ENCODE data around the gene CDK14. TPM values are rescaled to one million over a fixed set of nuclear protein-coding genes. Genes with fewer than 3 reads are reported as not detected.
A peak's percentile ranks its signal among the peaks of the same experiment; 100 is the strongest.

The CDK14 gene
- total RNA-seq, 1 donor = 44.8 TPM

- DNase-seq (ENCODE audit: low read depth) = peak; percentile 70
- no peak overlapping the region for H3K4me3 ChIP-seq (ENCODE audit: low read depth, low read length)
- no peak for TF ChIP-seq CTCF (IDR thresholded peaks at IDR 0.05; ENCODE audit: insufficient read depth, low read length)
These were observed 502.4 kb downstream of the CDK14 start for GRCh38 chr7:91098566-91098965.

- no peak overlapping the region for H3K4me3 ChIP-seq (ENCODE audit: low read depth, low read length)
- TF ChIP-seq CTCF (IDR thresholded peaks at IDR 0.05; ENCODE audit: insufficient read depth, low read length) = no peak
- no peak for DNase-seq (ENCODE audit: low read depth)
These were observed 507.2 kb downstream of the CDK14 start for GRCh38 chr7:91103363-91103762.

- no peak for DNase-seq (ENCODE audit: low read depth)
- H3K4me3 ChIP-seq (ENCODE audit: low read depth, low read length) = no peak overlapping the region
- TF ChIP-seq CTCF (IDR thresholded peaks at IDR 0.05; ENCODE audit: insufficient read depth, low read length) = no peak
These were observed 511.3 kb downstream of the CDK14 start for GRCh38 chr7:91107460-91107859.

- TF ChIP-seq CTCF (IDR thresholded peaks at IDR 0.05; ENCODE audit: insufficient read depth, low read length) = no peak
- no peak overlapping the region for H3K4me3 ChIP-seq (ENCODE audit: low read depth, low read length)
- no peak for DNase-seq (ENCODE audit: low read depth)
These were observed 513.1 kb downstream of the CDK14 start for GRCh38 chr7:91109200-91109599.

GRCh38 chr7:91112902-91113341 lies 516.8 kb downstream of the CDK14 start:
- H3K4me3 ChIP-seq (ENCODE audit: low read depth, low read length) = no peak overlapping the region
- peak; percentile 42 for DNase-seq (ENCODE audit: low read depth)
- TF ChIP-seq CTCF (IDR thresholded peaks at IDR 0.05; ENCODE audit: insufficient read depth, low read length) = no peak

GRCh38 chr7:91114232-91114631 lies 518.1 kb downstream of the CDK14 start:
- no peak for DNase-seq (ENCODE audit: low read depth)
- TF ChIP-seq CTCF (IDR thresholded peaks at IDR 0.05; ENCODE audit: insufficient read depth, low read length) = no peak
- H3K4me3 ChIP-seq (ENCODE audit: low read depth, low read length) = no peak overlapping the region

GRCh38 chr7:91126762-91127161 lies 530.6 kb downstream of the CDK14 start:
- no peak for TF ChIP-seq CTCF (IDR thresholded peaks at IDR 0.05; ENCODE audit: insufficient read depth, low read length)
- no peak overlapping the region for H3K4me3 ChIP-seq (ENCODE audit: low read depth, low read length)
- no peak for DNase-seq (ENCODE audit: low read depth)
